Subcutaneous abdominal adipose tissue (tissue), 5 donors: ENCODE results near the gene XPO5.

ENCODE experiments used
- H3K27ac ChIP-seq: one replicate; pipeline ENCODE4 v1.7.0; 2013; ENCODE audit warnings: low read depth, mild to moderate bottlenecking, inconsistent platforms, low read length, moderate library complexity
- H3K27me3 ChIP-seq, 5 donors: one replicate each; pipeline ENCODE4 v1.7.0; 2013; ENCODE audit warnings: low read length in 5 of 5, inconsistent platforms in 1 of 5; ENCODE audit not compliant: control insufficient read depth in 5 of 5, insufficient read depth in 4 of 5
- H3K36me3 ChIP-seq, 5 donors: one replicate each; pipeline ENCODE4 v1.7.0; 2013; ENCODE audit warnings: low read length in 5 of 5; ENCODE audit not compliant: control insufficient read depth in 5 of 5, insufficient read depth in 5 of 5
- H3K4me1 ChIP-seq, 5 donors: one replicate each; pipeline ENCODE4 v1.7.0; 2013; ENCODE audit warnings: low read length in 5 of 5, mild to moderate bottlenecking in 3 of 5, moderate library complexity in 1 of 5; ENCODE audit not compliant: control insufficient read depth in 5 of 5, insufficient read depth in 5 of 5
- H3K4me3 ChIP-seq, 5 donors: one replicate each; pipeline ENCODE4 v1.7.0; 2013; ENCODE audit warnings: low read length in 5 of 5, low read depth in 1 of 5
- H3K9ac ChIP-seq, 5 donors: one replicate each; pipeline ENCODE4 v1.7.0; 2013; ENCODE audit warnings: low read length in 5 of 5, mild to moderate bottlenecking in 4 of 5, moderate library complexity in 3 of 5
- H3K9me3 ChIP-seq, 5 donors: one replicate each; pipeline ENCODE4 v1.7.0; 2013; ENCODE audit warnings: low read length in 5 of 5; ENCODE audit not compliant: control insufficient read depth in 5 of 5
- donor health status: healthy.
- donor health status: healthy.
- donor health status: healthy.
- donor health status: healthy.
- donor health status: healthy.

XPO5 gene

DNA sequence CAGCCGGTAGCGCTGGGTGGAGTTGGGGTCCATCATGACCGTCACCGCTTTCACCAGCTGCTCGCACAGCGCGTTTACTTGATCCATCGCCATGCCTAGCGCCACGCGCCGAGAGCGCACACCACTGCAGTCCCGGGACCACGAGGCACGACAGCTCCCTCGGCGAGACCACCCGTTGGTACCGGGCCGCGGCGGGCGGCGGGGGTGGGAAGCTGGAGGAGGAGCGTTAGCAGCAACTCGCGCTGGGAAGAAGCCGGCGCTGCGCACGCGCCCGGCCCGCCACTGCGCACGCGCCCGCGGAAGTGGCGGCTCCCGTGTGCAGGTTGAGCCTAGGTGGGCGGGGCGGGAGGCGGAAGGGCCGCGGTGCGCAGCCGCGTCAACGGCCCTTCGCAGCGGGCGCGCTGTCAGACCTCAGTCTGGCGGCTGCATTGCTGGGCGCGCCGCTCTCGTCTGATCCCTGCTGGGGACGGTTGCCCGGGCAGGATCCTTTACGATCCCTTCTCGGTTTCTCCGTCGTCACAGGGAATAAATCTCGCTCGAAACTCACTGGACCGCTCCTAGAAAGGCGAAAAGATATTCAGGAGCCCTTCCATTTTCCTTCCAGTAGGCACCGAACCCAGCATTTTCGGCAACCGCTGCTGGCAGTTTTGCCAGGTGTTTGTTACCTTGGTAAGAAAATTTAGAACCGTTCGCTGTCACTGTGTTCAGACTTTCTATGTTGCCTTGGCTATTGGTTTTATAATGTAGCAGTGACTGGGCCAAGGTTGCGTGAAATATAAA is at the start of gene XPO5, which contains the start of gene POLH:
Gene XPO5 (minus strand): TSS at position 267 of the 780 bp plus-strand sequence. CDS start 174 bp downstream, at position 93.
Gene POLH (plus strand): TSS at position 414 of the 780 bp plus-strand sequence. CDS start 6,135 bp downstream, outside the sequence.
- Histone ChIP-seq H3K9ac (peak within 1 kb of the TSS; percentile 87 to 95 (median 94)), H3K4me1 (peaks cover 0 to 30% (median 23%) of the 10 kb centered on the region in 5 donors), H3K4me3 (peak within 1 kb of the TSS; percentile 96 to 100 (median 99)), H3K36me3 (peaks cover 15 to 18% (median 16%) of the 10 kb centered on the region in 5 donors), H3K9me3 (no peaks in the 10 kb centered on the region), H3K27me3 (no peaks in the 10 kb centered on the region), H3K27ac (peak within 1 kb of the TSS; percentile 80)

DNA sequence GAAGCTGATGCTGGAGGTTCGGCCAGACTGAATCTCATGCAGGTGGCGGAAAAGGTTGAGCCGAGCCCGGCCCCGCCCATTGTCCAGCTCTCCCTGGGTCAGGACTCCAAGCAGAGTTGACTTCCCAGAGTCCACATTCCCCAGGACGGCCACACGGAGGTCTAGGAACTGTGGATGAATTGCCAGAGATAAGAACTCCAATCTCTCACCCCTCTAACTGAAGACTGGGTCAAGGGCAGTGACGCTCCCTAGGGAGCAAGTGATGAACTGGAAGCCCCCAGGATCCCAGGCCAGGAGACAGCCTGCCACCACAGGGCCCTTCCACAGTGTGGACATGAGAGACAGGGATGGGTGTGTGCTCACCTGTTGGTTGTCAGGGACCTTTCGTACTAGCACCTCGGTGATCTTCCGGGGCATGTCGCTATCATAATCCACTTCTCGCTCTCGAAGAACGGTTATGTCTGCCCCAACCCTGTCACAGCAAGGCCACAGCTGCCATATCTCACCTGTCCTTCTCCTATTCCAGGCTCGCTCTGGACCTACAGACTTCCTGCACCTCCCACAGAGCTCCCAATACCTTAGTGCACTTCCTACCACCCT is 49.7 kb upstream of the XPO5 start:
- H3K9ac ChIP-seq, result peak overlapping the region in 2 of 5 donors; percentile 2 to 27
- H3K27me3 ChIP-seq, result peaks cover 0 to 4% (median 0%) of the 10 kb centered on the region in 5 donors
- H3K4me3 ChIP-seq, result no peak overlapping the region
- no peaks in the 10 kb centered on the region for H3K9me3 ChIP-seq
- H3K27ac ChIP-seq, result peak overlapping the region; percentile 99
- H3K4me1 ChIP-seq, result peaks cover 20 to 42% (median 37%) of the 10 kb centered on the region in 5 donors
- H3K36me3 ChIP-seq, result peaks cover 0 to 61% (median 58%) of the 10 kb centered on the region in 5 donors

DNA sequence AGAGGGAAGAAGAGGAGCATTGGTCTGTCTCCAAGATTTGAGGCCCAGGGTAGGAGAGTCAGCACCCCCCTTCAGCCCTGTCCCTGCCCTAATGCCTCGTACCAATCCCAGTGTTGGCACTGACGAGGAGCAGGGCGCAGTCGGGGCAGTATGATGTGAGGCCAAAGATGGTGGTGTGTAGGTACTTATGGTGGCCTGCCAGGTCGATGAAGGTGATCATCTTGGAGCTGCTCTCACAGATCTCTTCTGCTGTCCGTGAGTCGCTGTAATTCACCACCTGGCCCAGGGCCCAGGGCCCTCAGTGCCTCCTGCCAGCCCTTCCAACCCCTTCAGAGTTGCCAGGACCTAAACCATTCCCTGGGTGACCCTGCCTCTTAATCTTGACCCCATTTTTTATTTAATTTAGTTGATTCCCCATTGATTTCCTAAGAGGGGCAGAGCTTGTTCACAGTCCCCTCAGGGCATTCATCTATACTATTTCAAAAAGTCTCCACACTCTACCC is 49.0 kb upstream of the XPO5 start:
- peaks cover 0 to 4% (median 0%) of the 10 kb centered on the region in 5 donors for H3K27me3 ChIP-seq
- peaks cover 16 to 36% (median 32%) of the 10 kb centered on the region in 5 donors for H3K4me1 ChIP-seq
- H3K9ac ChIP-seq, result peak overlapping the region in 2 of 5 donors; percentile 2 to 9
- no peak overlapping the region for H3K27ac ChIP-seq
- peaks cover under 1 to 67% (median 64%) of the 10 kb centered on the region in 5 donors for H3K36me3 ChIP-seq
- no peak overlapping the region for H3K4me3 ChIP-seq
- H3K9me3 ChIP-seq, result no peaks in the 10 kb centered on the region

DNA sequence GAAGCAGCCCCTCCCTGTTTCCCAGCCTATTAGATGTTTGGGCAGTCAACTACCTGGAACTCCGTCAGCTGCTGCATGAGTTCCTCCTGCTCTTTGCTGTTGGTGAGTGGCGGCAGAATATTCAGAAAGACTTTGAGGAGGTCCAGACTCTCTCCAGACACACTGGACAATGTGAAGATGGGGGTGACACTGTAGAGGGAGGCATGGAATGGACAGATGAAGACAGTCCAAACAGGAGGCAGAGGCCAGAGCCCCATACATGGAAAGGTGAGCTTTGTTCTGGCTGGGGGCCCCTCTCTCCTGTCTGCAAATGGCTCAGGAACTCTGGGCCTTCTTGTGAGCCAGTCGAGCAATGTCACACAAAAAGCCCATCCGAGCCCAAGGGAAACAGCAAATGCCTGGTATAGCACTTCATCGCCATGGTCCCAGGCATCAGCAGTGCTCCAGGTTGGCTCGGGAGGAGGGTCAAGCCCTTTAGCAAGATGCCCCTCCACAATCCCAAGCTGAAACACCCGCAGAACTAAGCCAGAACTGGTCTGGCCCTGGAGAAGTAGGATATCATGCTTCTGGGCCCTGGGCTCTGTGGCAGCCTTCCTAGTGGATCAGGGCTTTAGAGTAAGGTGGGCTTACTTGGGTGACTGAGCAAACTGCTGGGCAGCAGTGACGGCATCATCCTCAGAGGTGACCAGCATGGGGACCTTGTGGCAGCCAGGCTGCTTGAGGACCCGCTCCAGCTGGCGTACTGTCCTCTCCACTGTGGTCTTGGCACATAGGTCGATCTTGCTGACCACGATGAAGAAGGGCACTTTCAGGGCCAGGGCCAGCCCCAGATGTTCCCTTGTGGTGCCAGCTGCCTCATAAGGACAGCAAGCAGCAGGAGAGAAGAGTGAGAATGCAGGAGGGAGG is 48.3 kb upstream of the XPO5 start:
- Histone ChIP-seq H3K36me3 (peaks cover 6 to 73% (median 65%) of the 10 kb centered on the region in 5 donors), H3K9me3 (no peaks in the 10 kb centered on the region), H3K27me3 (peaks cover 0 to under 1% (median 0%) of the 10 kb centered on the region in 5 donors), H3K27ac (no peak overlapping the region), H3K4me3 (no peak overlapping the region), H3K4me1 (peaks cover 12 to 30% (median 27%) of the 10 kb centered on the region in 5 donors), H3K9ac (peak overlapping the region in 1 of 5 donors; percentile 2)

DNA sequence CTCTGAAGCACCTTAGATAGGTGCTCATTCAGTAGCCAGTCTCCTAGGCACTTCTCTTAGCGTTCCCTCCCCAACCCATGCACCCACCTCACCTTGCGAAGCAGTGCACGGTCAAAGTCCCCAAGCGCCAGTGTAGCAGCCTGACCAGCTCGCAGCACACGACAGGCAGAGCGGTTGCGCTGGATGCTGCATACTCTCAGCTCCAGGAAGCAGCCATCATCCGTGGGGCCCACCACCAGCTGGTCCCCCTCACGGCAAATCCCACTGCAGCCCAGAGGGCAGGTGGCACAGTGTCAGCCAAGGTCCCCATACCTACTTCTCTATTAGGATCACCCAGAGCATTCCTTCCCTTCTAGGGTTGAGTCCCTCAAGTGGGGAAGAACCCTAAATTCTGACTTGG is 46.7 kb upstream of the XPO5 start:
- H3K4me1 ChIP-seq, result peaks cover 9 to 19% (median 15%) of the 10 kb centered on the region in 5 donors
- H3K27me3 ChIP-seq, result no peaks in the 10 kb centered on the region
- no peak overlapping the region for H3K27ac ChIP-seq
- no peak overlapping the region for H3K9ac ChIP-seq
- no peak overlapping the region for H3K4me3 ChIP-seq
- peaks cover 6 to 75% (median 67%) of the 10 kb centered on the region in 5 donors for H3K36me3 ChIP-seq
- no peaks in the 10 kb centered on the region for H3K9me3 ChIP-seq

DNA sequence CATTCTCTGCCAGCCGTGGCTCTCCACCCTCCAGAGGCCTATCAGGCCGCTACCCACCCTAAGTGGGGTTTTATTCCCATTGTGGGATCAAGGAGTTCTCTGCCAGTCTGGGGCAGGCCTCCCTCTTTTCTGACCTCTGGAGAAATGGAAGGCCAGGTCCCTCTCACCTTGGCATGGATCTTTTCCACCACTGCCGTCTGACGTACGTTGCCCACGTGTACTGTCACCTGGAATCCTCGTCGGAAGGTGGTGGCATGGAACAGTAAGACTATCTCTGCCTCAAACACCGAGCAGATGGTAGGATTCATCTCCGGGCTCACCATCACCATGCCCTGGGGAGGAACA is 46.0 kb upstream of the XPO5 start:
- H3K27me3 ChIP-seq, result no peaks in the 10 kb centered on the region
- H3K9me3 ChIP-seq, result no peaks in the 10 kb centered on the region
- H3K36me3 ChIP-seq, result peaks cover 6 to 75% (median 67%) of the 10 kb centered on the region in 5 donors
- H3K9ac ChIP-seq, result no peak overlapping the region
- H3K4me1 ChIP-seq, result peaks cover 3 to 12% (median 8%) of the 10 kb centered on the region in 5 donors
- H3K4me3 ChIP-seq, result no peak overlapping the region
- no peak overlapping the region for H3K27ac ChIP-seq

DNA sequence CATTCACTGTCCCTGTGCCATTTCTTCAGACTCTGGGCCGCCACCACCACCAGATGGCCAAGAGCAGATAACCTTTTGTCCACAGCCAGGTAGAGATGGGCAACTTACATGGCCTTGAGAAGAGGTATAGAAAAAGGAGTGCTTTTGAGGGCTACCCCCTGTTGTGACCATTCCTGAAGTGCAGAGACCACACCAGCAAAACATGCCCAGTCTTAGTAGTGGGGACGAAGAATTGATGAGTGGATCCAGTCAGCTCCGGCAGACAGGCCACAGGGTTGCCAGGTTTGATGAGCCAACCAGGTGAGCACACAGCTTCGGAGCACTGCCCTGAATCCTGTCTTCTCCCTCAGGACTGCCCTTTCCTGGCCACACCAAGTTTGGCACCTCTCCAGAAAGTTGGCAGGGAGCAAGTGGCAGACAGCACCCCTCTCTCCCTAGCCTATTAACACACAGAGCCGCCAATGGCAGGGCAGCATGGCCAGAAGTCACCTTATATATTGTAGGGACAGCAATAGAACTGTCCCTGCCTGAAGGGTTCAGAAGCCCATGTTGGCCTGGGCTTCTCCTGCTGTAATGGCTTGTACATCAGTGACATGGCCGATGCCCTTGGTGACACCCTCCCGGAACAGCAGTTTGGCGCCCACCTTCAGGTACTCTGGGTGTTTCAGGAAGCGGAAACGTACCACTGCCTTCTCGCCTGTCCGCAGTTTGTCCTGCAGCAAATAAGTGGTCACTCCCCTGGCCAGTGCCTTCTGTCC is 45.4 kb upstream of the XPO5 start:
- no peak overlapping the region for H3K4me3 ChIP-seq
- H3K4me1 ChIP-seq, result peaks cover 1 to 6% (median 4%) of the 10 kb centered on the region in 5 donors
- no peak overlapping the region for H3K9ac ChIP-seq
- H3K9me3 ChIP-seq, result no peaks in the 10 kb centered on the region
- peaks cover 6 to 73% (median 65%) of the 10 kb centered on the region in 5 donors for H3K36me3 ChIP-seq
- no peak overlapping the region for H3K27ac ChIP-seq
- no peaks in the 10 kb centered on the region for H3K27me3 ChIP-seq

DNA sequence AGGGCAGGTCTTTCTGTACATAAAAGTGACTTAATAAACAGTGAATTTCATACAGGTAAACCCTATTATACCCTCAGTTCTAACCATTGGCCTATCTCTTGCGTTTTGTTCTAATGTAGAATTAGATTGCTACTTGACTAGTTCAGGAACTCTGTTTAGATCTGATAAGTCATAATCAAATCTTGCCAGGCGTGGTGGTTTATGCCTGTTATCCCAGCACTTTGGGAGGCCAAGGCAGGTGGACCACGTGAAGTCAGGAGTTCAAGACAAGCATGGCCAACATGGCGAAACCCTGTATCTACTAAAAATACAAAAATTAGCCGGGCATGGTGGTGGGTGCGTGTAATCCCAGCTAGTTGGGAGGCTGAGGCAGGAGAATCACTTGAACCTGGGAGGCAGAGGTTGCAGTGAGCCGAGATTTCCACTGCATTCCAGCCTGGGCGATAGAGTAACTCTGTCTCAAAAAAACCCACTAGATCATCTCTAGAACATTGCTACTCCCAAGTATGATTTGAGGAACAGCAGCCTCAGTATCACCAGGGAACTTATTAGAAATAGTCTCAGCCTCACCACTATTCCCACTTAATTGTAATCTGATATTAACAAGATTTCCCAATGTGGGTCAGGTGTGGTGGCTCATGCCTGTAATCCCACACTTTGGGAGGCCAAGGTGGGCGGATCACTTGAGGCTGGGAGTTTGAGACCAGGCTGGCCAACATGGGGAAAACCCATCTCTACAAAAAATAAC is 41.1 kb upstream of the XPO5 start:
- no peak overlapping the region for H3K27ac ChIP-seq
- no peaks in the 10 kb centered on the region for H3K4me1 ChIP-seq
- no peak overlapping the region for H3K9ac ChIP-seq
- no peak overlapping the region for H3K4me3 ChIP-seq
- no peaks in the 10 kb centered on the region for H3K27me3 ChIP-seq
- H3K36me3 ChIP-seq, result peaks cover 14 to 46% (median 34%) of the 10 kb centered on the region in 5 donors
- no peaks in the 10 kb centered on the region for H3K9me3 ChIP-seq
